ENCODE results near the gene CD52. TPM values are rescaled to one million over a fixed set of nuclear protein-coding genes. Genes with fewer than 3 reads are reported as not detected.

The CD52 gene
- polyA plus RNA-seq, 2 of the 4 experiments (the other 2 are of a cell fraction) = not detected

DNA sequence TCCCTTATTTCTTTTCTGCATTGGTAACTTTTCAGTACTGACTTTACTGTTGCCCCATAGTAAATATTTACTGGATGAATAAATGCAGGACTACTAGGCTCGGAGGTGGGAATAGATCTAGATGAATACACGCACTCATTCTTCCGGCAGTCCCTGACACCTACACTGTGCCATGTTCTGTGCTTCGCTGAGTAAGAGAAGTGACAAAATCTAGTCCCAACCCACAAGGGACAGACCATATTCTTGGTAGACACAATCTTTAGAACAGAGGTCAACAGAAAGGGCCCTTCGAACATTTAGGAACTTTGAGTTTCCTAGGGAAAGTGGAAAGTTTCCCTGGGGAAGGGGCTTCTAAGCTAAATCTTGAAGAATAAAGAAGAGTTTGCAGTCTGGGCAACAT is 3.3 kb upstream of the CD52 start:
- DNase-seq (ENCODE audit: low read depth in 1 of 2, low spot score in 1 of 2) = no peak
- Histone ChIP-seq H3K4me3 (no peak overlapping the region), H3K4me1 (no peaks in the 10 kb centered on the region), H3K4me2 (no peak overlapping the region), H3K9me3 (no peaks in the 10 kb centered on the region), H3K27ac (no peak overlapping the region)
- no peak for FAIRE-seq
- ChIA-PET CTCF (interaction anchor here (0.7 to 14.3 kb wide), 8 partner anchors 18 to 103 kb away, joined by 3 to 128 read pairs (median 4); partner anchors contain the start of genes CEP85 and SH3BGRL3), POLR2A (interaction anchor here (1.1 kb wide), 1 partner anchor 80 kb away, joined by 3 read pairs; the partner anchor contains the start of gene CEP85)
- ATAC-seq = no peak
- WGBS (ENCODE audit: missing lambda C conversion rate) = 73% methylated on average over 5 of the region's 5 CpGs
- TF ChIP-seq EHF (CRISPR knock-in tag; IDR thresholded peaks at IDR 0.05) = no peak
- TF ChIP-seq, protein P1, sequence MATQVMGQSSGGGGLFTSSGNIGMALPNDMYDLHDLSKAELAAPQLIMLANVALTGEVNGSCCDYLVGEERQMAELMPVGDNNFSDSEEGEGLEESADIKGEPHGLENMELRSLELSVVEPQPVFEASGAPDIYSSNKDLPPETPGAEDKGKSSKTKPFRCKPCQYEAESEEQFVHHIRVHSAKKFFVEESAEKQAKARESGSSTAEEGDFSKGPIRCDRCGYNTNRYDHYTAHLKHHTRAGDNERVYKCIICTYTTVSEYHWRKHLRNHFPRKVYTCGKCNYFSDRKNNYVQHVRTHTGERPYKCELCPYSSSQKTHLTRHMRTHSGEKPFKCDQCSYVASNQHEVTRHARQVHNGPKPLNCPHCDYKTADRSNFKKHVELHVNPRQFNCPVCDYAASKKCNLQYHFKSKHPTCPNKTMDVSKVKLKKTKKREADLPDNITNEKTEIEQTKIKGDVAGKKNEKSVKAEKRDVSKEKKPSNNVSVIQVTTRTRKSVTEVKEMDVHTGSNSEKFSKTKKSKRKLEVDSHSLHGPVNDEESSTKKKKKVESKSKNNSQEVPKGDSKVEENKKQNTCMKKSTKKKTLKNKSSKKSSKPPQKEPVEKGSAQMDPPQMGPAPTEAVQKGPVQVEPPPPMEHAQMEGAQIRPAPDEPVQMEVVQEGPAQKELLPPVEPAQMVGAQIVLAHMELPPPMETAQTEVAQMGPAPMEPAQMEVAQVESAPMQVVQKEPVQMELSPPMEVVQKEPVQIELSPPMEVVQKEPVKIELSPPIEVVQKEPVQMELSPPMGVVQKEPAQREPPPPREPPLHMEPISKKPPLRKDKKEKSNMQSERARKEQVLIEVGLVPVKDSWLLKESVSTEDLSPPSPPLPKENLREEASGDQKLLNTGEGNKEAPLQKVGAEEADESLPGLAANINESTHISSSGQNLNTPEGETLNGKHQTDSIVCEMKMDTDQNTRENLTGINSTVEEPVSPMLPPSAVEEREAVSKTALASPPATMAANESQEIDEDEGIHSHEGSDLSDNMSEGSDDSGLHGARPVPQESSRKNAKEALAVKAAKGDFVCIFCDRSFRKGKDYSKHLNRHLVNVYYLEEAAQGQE (IDR thresholded peaks at IDR 0.05) = no peak
- TF ChIP-seq HEYL (CRISPR knock-in tag; IDR thresholded peaks at IDR 0.05) = no peak
- no peak for TF ChIP-seq GATA3 (IDR thresholded peaks at IDR 0.05; ENCODE audit: borderline replicate concordance)
- no peak for TF ChIP-seq HOXA7 (CRISPR knock-in tag; IDR thresholded peaks at IDR 0.05)
- no peak for TF ChIP-seq JUN (IDR thresholded peaks at IDR 0.05)
- no peak for TF ChIP-seq ATOH8 (CRISPR knock-in tag; IDR thresholded peaks at IDR 0.05; ENCODE audit: low read depth)
- TF ChIP-seq RNF2 (IDR thresholded peaks at IDR 0.05; ENCODE audit: borderline replicate concordance, low read depth) = no peak
- TF ChIP-seq POLR2A (IDR thresholded peaks at IDR 0.05; ENCODE audit: low read length) = no peak
- TF ChIP-seq E2F6 (IDR thresholded peaks at IDR 0.05; ENCODE audit: borderline replicate concordance, low read depth) = no peak
- TF ChIP-seq MAX (IDR thresholded peaks at IDR 0.05) = no peak
- TF ChIP-seq MAZ (IDR thresholded peaks at IDR 0.05; ENCODE audit: borderline replicate concordance, low read depth, low read length) = no peak
- TF ChIP-seq RFX5 (IDR thresholded peaks at IDR 0.05) = no peak
- TF ChIP-seq KDM1A (IDR thresholded peaks at IDR 0.05; ENCODE audit: low read depth) = no peak
- no peak for TF ChIP-seq FOSB (CRISPR knock-in tag; IDR thresholded peaks at IDR 0.05)
- TF ChIP-seq FOSL2 (IDR thresholded peaks at IDR 0.05) = no peak
- TF ChIP-seq FOSL2 (CRISPR knock-in tag; IDR thresholded peaks at IDR 0.05) = no peak
- TF ChIP-seq HOXB5 (CRISPR knock-in tag; IDR thresholded peaks at IDR 0.05) = no peak
- TF ChIP-seq HES2 (IDR thresholded peaks at IDR 0.05) = no peak
- TF ChIP-seq CEBPB (IDR thresholded peaks at IDR 0.05) = no peak

DNA sequence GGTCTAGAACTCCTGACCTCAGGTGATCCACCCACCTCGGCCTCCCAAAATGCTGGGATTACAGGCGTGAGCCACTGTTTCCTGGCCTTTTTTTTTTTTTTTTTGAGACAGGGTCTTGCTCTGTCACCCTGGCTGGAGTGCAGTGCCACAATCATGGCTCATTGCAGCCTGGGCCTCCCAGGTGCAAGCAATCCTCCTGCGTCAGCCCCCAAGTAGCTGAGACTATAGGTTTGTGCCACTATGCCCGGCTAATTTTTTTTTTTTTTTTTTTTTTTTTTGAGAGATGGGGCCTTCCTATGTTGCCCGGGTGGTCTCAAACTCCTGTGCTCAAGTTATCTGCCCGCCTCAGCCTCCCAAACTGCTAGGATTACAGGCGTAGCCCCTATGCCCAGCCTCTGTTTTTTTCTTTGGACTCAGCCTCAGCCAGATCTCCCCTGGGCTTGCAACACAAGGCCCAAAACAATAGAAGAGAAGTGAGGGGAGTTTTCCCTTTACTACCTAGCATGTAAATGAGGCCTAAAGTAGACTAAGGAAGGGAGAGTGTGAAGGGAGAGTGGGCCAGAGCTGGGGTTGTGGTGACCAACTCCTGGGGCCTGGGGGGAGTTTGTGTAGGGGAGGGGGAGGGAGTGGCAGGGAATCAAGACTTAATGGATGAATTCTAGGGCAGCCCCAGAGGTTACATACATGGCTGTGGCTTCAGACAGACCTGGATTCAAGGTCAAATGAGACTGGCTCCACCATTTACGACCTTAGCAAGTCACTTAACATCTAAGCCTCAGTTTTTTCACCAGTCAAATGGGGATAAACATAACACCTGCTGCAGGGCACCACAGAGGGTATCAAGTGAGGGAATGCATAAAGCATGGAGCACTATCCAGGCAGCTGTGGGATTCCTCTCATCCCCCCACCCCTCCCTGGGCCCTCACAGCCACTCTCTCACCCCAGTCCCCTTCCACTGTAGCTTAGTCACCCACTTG is 1.6 kb upstream of the CD52 start:
- H3K27ac ChIP-seq = no peak overlapping the region
- ATAC-seq (no peak), DNase-seq (ENCODE audit: low read depth in 1 of 2, low spot score in 1 of 2) (no peak), FAIRE-seq (no peak)
- no peak overlapping the region for H3K4me3 ChIP-seq
- 0 out of 3 replicates have a peak, but pooled peaks cover 2% of the 10 kb centered on the region for H3K4me1 ChIP-seq
- no peaks in the 10 kb centered on the region for H3K9me3 ChIP-seq
- CTCF ChIA-PET = interaction anchor here (14.3 kb wide), 1 partner anchor 29 kb away, joined by 128 read pairs; no protein-coding TSS in a partner anchor
- TF ChIP-seq ZFP36 (IDR thresholded peaks at IDR 0.05; ENCODE audit: borderline replicate concordance, partially characterized antibody) = no peak
- no peak for TF ChIP-seq NR3C1 (IDR thresholded peaks at IDR 0.05)
- no peak for TF ChIP-seq CHD4 (IDR thresholded peaks at IDR 0.05; ENCODE audit: borderline replicate concordance)
- TF ChIP-seq, protein P1 (IDR thresholded peaks at IDR 0.05) = no peak
- TF ChIP-seq, protein P2, sequence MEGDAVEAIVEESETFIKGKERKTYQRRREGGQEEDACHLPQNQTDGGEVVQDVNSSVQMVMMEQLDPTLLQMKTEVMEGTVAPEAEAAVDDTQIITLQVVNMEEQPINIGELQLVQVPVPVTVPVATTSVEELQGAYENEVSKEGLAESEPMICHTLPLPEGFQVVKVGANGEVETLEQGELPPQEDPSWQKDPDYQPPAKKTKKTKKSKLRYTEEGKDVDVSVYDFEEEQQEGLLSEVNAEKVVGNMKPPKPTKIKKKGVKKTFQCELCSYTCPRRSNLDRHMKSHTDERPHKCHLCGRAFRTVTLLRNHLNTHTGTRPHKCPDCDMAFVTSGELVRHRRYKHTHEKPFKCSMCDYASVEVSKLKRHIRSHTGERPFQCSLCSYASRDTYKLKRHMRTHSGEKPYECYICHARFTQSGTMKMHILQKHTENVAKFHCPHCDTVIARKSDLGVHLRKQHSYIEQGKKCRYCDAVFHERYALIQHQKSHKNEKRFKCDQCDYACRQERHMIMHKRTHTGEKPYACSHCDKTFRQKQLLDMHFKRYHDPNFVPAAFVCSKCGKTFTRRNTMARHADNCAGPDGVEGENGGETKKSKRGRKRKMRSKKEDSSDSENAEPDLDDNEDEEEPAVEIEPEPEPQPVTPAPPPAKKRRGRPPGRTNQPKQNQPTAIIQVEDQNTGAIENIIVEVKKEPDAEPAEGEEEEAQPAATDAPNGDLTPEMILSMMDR (IDR thresholded peaks at IDR 0.05) = no peak
- TF ChIP-seq CHD2 (IDR thresholded peaks at IDR 0.05; ENCODE audit: low read length, partially characterized antibody) = no peak
- POLR2A ChIA-PET = no interaction called here
- 81% methylated on average over 8 of the region's 8 CpGs for WGBS (ENCODE audit: missing lambda C conversion rate)
- no peak overlapping the region for H3K4me2 ChIP-seq

Data from A549 (cell line).